Measurements from ENCODE around the gene MBLAC2. TPM values are rescaled to one million over a fixed set of nuclear protein-coding genes. Genes with fewer than 3 reads are reported as not detected.

The MBLAC2 gene
- total RNA-seq, 1 donor from 2014 or later, result 6.6 TPM

- Mint-ChIP-seq H3K27me3 (ENCODE audit: low read depth) (no peaks in the 10 kb centered on the region), H3K4me1 (no peaks in the 10 kb centered on the region), H3K9me3 (no peaks in the 10 kb centered on the region), H3K36me3 (ENCODE audit: low read depth) (peaks cover 11% of the 10 kb centered on the region), H3K4me3 (no peak overlapping the region), H3K27ac (ENCODE audit: unreplicated experiment) (no peak overlapping the region)
- no peak for TF ChIP-seq CTCF (conservative IDR thresholded peaks at IDR 0.05)
- DNase-seq (ENCODE audit: low read depth, low spot score), result no peak
Measured at GRCh38 chr5:90506221-90506620, 31.6 kb upstream of the MBLAC2 start.

DNA sequence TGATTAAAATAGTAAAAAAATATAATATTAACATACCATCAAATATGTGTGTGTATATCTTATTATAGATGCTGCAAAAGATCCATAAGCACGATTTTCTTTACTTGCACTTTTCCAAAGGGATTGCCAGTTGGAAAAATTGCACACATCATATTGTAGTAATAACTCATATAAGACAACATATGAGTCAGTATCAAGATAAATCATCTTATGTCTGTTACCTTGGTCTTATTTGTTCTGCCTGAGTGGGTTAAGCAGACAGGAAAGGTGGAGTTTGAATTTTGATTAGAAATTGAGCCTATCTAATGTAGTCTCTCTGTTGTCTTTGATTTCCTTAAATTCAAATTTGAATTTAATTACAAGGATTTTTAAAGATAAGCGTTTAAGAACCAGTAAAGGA lies 30.2 kb upstream of the MBLAC2 start:
- no peak for DNase-seq (ENCODE audit: low read depth, low spot score)
- no peak for TF ChIP-seq CTCF (conservative IDR thresholded peaks at IDR 0.05)
- H3K4me1 Mint-ChIP-seq, result no peaks in the 10 kb centered on the region
- H3K9me3 Mint-ChIP-seq, result no peaks in the 10 kb centered on the region
- peaks cover 11% of the 10 kb centered on the region for H3K36me3 Mint-ChIP-seq (ENCODE audit: low read depth)
- no peak overlapping the region for H3K27ac Mint-ChIP-seq (ENCODE audit: unreplicated experiment)
- no peak overlapping the region for H3K4me3 Mint-ChIP-seq
- H3K27me3 Mint-ChIP-seq (ENCODE audit: low read depth), result no peaks in the 10 kb centered on the region

- H3K27me3 Mint-ChIP-seq (ENCODE audit: low read depth), result no peaks in the 10 kb centered on the region
- DNase-seq (ENCODE audit: low read depth, low spot score), result no peak
- no peak for TF ChIP-seq CTCF (conservative IDR thresholded peaks at IDR 0.05)
- H3K27ac Mint-ChIP-seq (ENCODE audit: unreplicated experiment), result no peak overlapping the region
- H3K36me3 Mint-ChIP-seq (ENCODE audit: low read depth), result peaks cover 8% of the 10 kb centered on the region
- H3K9me3 Mint-ChIP-seq, result no peaks in the 10 kb centered on the region
- H3K4me3 Mint-ChIP-seq, result no peak overlapping the region
- no peaks in the 10 kb centered on the region for H3K4me1 Mint-ChIP-seq
Measured at GRCh38 chr5:90503596-90503995, 29.0 kb upstream of the MBLAC2 start.

DNA sequence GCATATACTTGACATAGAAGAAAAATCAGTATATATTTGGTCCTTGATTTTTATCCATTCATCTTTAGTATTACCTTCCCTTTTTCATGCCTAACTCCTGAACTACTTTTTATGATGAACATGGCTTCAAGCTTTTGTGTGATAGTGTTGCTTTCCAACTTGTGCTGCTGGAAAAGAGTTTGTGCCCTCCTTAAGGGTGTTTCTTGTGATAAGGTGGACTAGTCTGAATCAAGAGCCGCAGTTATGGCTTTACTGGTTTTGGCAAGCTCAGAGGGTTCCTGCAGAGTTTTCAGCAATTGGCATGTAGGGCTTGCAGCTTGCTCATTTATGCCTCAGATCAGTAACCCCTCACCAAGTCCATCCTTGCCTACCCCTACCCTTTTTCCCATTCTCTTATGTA lies 20.6 kb upstream of the MBLAC2 start:
- Mint-ChIP-seq H3K4me1 (no peaks in the 10 kb centered on the region), H3K27me3 (ENCODE audit: low read depth) (no peaks in the 10 kb centered on the region), H3K9me3 (peaks cover 6% of the 10 kb centered on the region), H3K27ac (ENCODE audit: unreplicated experiment) (no peak overlapping the region), H3K36me3 (ENCODE audit: low read depth) (peaks cover 10% of the 10 kb centered on the region), H3K4me3 (no peak overlapping the region)
- DNase-seq (ENCODE audit: low read depth, low spot score), result no peak
- TF ChIP-seq CTCF (conservative IDR thresholded peaks at IDR 0.05), result no peak

DNA sequence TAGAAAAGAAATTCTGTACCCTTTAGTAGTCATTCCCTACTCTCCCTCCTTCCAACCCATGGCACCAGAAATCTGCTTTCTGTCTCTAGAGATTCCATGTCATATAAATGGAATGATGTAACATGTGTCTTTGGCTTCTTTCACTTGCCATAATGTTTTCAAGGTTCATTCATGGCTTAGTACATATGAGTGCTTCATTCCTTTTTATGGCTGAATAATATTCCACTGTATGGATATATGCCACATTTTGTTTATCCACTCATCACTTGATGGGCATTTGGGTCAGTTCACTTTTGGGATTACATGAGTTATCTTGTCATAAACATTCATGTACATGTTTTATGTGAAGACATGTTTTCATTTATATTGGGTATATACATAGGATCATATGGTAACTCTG lies 19.5 kb upstream of the MBLAC2 start:
- Mint-ChIP-seq H3K27ac (ENCODE audit: unreplicated experiment) (no peak overlapping the region), H3K4me1 (no peaks in the 10 kb centered on the region), H3K9me3 (peaks cover 6% of the 10 kb centered on the region), H3K27me3 (ENCODE audit: low read depth) (no peaks in the 10 kb centered on the region), H3K4me3 (no peak overlapping the region), H3K36me3 (ENCODE audit: low read depth) (peaks cover 10% of the 10 kb centered on the region)
- TF ChIP-seq CTCF (conservative IDR thresholded peaks at IDR 0.05), result no peak
- no peak for DNase-seq (ENCODE audit: low read depth, low spot score)

GRCh38 chr5:90488791-90489190 lies 14.2 kb upstream of the MBLAC2 start:
- TF ChIP-seq CTCF (conservative IDR thresholded peaks at IDR 0.05), result no peak
- H3K4me1 Mint-ChIP-seq, result peaks cover 4% of the 10 kb centered on the region
- H3K27ac Mint-ChIP-seq (ENCODE audit: unreplicated experiment), result no peak overlapping the region
- no peaks in the 10 kb centered on the region for H3K9me3 Mint-ChIP-seq
- peaks cover 16% of the 10 kb centered on the region for H3K36me3 Mint-ChIP-seq (ENCODE audit: low read depth)
- no peak for DNase-seq (ENCODE audit: low read depth, low spot score)
- H3K27me3 Mint-ChIP-seq (ENCODE audit: low read depth), result no peaks in the 10 kb centered on the region
- H3K4me3 Mint-ChIP-seq, result no peak overlapping the region

Measured in neural crest cell (in vitro differentiated cells).